GM11168 (cell line): ENCODE data around the gene SRPK3.

Source experiments
- in situ Hi-C: fragments of 300-500 bp; cut with MboI; formaldehyde crosslinking; loops from one replicate; pipeline ENCODE4 v1.12.0; 2022; ENCODE audit warnings: low sequenced_read_pairs; ENCODE audit not compliant: unreplicated experiment

The SRPK3 gene

DNA sequence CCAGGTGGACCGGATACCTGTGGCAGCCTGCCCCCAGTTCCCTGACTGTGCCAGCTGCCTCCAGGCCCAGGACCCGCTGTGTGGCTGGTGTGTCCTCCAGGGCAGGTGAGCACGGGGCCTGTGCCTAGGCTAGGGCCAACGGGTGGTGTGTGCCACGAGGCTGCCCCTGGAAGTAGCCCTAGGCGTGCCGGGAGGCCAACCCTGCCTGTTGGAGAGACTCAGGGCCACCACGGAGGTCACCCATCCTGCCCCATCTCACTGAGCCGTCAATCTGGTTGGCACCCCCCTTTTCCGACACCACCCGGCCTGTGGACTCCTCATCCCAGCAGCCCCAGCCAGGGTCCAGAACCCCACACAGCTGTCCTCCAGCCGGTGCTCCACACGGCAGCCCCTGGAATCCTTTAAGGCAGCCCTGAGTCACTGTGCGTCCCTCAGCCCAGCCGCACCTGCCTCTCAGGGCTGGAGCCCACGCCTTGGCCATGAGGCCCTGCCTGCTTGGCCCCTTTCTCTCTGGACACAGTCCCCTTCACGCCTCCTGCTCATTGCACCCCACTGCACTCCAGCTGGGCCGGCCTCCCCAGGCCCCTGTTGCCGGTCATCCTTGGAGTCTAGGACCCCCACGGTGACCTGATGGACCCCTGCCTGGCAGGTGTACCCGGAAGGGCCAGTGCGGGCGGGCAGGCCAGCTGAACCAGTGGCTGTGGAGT is 11.5 kb upstream of the SRPK3 start:
- in situ Hi-C loops = no loop called here

DNA sequence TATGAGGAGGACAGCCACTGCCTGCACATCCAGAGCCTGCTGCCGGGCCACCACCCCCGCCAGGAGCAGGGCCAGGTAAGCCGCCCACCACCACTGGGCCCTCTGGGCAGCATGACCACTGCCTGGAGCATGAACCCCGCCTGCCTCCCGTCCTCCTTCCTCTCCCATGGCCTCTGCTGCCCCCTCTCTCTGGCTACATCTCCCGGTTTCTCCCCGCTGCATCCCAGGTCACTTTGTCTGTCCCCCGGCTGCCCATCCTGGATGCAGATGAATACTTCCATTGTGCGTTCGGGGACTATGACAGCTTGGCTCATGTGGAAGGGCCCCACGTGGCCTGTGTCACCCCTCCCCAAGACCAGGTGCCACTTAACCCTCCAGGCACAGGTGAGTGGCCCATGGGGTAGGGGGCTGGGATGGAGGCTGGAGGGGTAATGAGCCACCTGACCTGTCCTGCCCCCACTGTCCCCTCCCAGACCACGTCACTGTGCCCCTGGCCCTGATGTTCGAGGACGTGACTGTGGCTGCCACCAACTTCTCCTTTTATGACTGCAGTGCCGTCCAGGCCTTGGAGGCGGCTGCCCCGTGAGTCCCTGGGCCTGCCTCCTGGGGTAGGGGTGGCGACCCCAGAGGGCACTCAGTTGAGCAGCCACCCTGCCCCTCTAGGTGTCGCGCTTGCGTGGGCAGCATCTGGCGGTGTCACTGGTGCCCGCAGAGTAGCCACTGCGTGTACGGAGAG is 10.8 kb upstream of the SRPK3 start:
- in situ Hi-C loops = no loop called here

- in situ Hi-C loops = no loop called here
These were observed 10.0 kb upstream of the SRPK3 start for GRCh38 chrX:153770601-153771414.

- in situ Hi-C loops = no loop called here
These were observed 9.2 kb upstream of the SRPK3 start for GRCh38 chrX:153771415-153772315.

DNA sequence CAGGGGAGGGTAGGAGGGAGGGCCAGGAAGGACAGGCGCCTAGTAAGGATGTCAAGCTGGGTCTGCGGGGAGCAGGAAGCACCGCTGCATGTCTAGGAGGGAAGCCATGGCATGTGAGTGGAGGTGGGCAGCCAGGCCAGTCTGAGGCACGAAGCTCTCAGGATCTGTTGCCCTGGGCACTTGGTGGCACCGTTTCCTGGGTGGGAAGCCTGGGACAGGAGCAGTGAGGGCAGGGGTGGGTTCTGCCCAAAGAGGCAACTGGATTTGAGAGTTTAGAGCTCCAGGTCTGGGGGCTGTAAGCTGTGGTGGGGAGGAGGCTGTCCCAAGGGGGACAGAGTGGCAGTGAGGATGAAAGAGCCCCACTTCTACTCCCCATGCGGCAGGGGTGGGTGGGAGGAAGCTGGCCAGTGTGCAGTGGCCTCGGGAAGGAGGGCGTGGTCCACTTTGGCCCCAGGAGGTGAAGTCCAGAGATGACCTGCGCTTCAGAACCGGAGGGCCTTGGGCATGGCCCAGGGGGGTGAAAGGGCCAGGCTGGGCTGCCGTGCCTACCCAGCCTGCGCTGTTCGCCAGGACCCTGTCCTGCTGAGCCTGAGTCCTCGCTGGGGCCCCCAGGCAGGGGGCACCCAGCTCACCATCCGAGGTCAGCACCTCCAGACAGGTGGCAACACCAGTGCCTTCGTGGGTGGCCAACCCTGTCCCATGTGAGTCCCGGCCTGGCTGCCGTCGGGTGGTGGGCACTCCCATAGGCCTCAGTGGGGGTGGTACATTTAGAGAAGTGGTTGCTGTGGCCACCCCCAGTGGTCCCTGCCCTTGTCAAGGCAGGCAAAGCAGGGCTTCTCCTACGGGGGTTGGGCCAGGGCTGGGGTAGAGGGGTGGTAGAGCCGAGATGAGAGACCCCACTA is 8.3 kb upstream of the SRPK3 start:
- in situ Hi-C loops = no loop called here

DNA sequence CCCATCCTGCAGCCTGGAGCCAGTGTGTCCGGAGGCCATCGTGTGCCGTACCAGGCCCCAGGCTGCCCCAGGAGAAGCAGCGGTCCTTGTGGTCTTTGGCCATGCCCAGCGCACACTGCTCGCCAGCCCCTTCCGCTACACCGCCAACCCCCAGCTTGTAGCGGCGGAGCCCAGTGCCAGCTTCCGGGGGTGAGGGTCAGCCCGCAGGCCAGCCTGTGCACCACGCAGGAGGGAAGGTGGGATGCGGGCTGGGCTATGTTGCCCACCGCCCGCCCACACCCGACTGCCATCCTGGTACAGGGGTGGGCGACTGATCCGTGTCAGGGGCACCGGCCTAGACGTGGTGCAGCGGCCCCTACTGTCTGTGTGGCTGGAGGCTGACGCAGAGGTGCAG is 7.6 kb upstream of the SRPK3 start:
- in situ Hi-C loops = no loop called here

DNA sequence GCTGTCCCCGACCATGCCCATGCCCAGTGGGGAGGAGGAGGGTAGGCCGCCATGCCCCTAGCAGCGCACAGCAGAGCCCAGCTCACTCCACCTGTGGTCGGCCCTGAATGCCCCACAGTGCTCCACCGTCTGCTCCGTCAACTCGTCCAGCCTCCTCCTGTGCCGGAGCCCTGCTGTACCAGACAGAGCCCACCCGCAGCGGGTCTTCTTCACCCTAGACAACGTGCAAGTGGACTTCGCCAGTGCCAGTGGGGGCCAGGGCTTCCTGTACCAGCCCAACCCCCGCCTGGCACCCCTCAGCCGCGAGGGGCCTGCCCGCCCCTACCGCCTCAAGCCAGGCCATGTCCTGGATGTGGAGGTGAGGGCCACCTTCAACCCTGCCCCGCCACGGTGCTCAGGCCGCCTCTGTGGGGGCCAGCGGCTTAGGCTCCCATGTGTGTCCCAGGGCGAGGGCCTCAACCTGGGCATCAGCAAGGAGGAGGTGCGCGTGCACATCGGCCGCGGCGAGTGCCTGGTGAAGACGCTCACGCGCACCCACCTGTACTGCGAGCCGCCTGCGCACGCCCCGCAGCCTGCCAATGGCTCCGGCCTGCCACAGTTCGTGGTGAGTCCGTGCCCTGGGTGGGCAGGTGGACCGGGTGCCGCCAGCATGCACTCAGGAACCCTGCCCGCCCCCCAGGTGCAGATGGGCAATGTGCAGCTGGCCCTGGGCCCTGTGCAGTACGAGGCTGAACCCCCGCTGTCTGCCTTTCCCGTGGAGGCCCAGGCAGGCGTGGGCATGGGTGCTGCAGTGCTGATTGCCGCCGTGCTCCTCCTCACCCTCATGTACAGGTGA is 6.9 kb upstream of the SRPK3 start:
- in situ Hi-C loops = no loop called here

- in situ Hi-C loops = no loop called here
These were observed 6.1 kb upstream of the SRPK3 start for GRCh38 chrX:153774576-153775292.

GRCh38 chrX:153775293-153776119 is 5.3 kb upstream of the SRPK3 start:
- in situ Hi-C loops = no loop called here

DNA sequence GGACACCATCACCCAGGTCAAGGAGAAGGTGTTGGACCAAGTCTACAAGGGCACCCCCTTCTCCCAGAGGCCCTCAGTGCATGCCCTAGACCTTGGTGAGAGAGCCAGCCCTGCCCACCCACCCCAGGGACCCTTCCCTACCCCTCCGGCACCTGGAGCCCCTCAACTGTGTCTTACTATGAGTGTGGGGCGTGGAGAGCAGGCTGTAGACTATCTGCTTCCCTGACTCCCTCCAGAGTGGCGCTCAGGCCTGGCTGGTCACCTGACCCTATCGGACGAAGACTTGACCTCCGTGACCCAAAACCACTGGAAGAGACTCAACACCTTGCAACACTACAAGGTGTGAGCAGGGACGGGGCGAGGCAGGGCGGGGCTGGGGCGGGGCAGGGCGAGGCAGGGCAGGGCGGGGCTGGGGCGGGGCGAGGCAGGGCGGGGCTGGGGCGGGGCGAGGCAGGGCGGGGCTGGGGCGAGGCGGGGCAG is 4.7 kb upstream of the SRPK3 start:
- in situ Hi-C loops = no loop called here

DNA sequence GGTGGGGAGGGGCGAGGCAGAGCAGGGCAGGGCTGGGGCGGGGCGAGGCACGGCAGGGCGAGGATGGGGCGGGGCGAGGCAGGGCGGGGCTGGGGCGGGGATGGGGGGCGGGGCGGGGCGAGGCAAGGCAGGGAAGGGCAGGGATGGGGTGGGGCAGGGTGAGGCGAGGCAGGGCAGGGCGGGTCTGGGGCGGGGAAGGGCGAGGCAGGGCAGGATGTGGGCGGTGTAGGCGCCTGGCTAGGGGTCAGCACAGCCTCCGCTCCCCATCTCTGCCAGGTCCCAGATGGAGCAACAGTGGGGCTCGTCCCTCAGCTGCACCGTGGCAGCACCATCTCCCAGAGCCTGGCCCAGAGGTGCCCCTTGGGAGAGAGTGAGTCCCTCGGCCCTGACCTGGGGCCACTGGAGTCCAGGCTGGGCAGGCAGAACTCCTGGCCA is 4.2 kb upstream of the SRPK3 start:
- in situ Hi-C loops = no loop called here

DNA sequence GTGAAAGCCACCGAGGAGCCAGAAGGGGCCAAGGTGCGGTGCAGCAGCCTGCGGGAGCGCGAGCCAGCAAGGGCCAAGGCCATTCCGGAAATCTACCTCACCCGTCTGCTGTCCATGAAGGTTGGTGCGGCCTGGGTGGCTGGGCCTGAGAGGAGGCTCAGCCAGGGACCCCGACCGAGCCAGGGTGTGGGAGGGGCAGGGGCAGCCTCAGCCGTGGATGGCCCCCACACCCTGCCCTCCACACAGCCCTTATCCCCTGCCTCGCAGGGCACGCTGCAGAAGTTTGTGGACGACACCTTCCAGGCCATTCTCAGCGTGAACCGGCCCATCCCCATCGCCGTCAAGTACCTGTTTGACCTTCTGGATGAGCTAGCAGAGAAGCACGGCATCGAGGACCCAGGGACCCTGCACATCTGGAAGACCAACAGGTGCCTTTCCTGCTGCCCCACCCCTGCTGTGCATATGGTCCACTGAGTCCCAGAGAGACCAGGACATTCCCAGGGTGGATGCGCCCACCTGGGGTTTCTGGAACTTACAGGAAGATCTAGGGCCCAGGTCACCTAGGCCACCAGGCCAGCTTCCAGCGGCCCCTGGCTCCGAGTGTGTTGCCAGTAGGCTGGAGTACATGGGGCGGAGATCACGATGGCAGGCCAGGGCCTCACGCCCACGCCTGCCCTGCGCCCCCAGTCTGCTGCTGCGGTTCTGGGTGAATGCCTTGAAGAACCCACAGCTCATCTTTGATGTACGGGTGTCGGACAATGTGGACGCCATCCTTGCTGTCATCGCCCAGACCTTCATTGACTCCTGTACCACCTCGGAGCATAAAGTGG is 3.4 kb upstream of the SRPK3 start:
- in situ Hi-C loops = no loop called here

GRCh38 chrX:153778181-153778580 is 2.7 kb upstream of the SRPK3 start:
- in situ Hi-C loops = no loop called here

DNA sequence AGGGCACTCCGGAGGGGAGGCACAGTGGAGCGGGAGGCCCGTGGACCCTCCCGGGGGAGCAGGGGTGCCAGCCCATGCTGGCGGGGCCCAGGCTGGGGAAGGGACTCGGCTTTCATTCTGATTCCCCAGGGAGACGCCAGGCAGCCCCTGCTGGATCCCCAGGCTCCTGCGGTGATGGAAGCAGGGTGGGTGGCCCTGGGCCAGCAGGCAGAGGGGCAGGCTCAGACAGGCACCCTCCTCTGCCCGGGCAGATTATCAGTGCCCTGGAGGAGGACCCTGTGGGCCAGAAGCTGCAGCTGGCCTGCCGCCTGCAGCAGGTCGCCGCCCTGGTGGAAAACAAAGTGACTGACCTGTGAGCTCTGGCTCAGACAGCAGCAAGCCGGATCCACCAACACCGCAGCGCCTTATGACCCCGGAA is 2.1 kb upstream of the SRPK3 start:
- in situ Hi-C loops = no loop called here

- in situ Hi-C loops = no loop called here
These were observed 757 bp upstream of the SRPK3 start for GRCh38 chrX:153779891-153780677.
